GM12891 (cell line): ENCODE data around the gene NDUFV3.

Source experiments
- PAX5 ChIP-seq: IDR thresholded peaks from 2 replicates; pipeline ENCODE4 v1.6.1; 2011; ENCODE audit warnings: low read length, moderate library complexity, mild to moderate bottlenecking; ENCODE audit not compliant: insufficient read depth, severe bottlenecking
- POLR2A ChIP-seq: IDR thresholded peaks from 2 replicates; pipeline ENCODE4 v1.6.1; 2011; ENCODE audit warnings: low read depth, low read length, control low read depth
- POLR2AphosphoS5 ChIP-seq: IDR thresholded peaks from 2 replicates; pipeline ENCODE4 v1.6.1; 2011; ENCODE audit warnings: low read depth, low read length, control low read depth
- SPI1 ChIP-seq: IDR thresholded peaks from 2 replicates; pipeline ENCODE4 v1.6.1; 2011; ENCODE audit warnings: low read depth, low read length, control low read depth
- TAF1 ChIP-seq: IDR thresholded peaks from 2 replicates; pipeline ENCODE4 v1.6.1; 2011; ENCODE audit warnings: low read depth, low read length, control low read depth

GRCh38 chr21:42887326-42887725, 5.8 kb upstream of the NDUFV3 start:
- TF ChIP-seq POLR2A, result no peak
- TF ChIP-seq TAF1, result no peak
- no peak for TF ChIP-seq POLR2AphosphoS5
- no peak for TF ChIP-seq SPI1
- TF ChIP-seq PAX5, result no peak
